MM.1S (cell line): ENCODE results near the gene PROX1.

Experiments used
- DNase-seq: peaks from one replicate; pipeline ENCODE4 v3.0.0-alpha.2; 2015
- H2AFZ ChIP-seq: fragments of 300-600 bp; sonication (generic); 2 replicates; pipeline ENCODE4 v1.6.0; 2016; ENCODE audit warnings: antibody characterized with exemption, low read length
- H3F3A ChIP-seq: fragments of 300-600 bp; sonication (generic); 2 replicates; pipeline ENCODE4 v1.6.1; 2016; ENCODE audit warnings: mild to moderate bottlenecking, antibody characterized with exemption, low read length, moderate library complexity, mixed read lengths; ENCODE audit not compliant: insufficient read depth
- H3K27ac ChIP-seq: fragments of 300-600 bp; sonication (generic); 2 replicates; pipeline ENCODE4 v1.5.1; 2016; ENCODE audit warnings: mild to moderate bottlenecking, low read length
- H3K27me3 ChIP-seq: fragments of 300-600 bp; sonication (generic); replicated peaks from 2 replicates; pipeline ENCODE4 v1.6.0; 2016; ENCODE audit warnings: low read length; ENCODE audit not compliant: insufficient read depth
- H3K36me3 ChIP-seq: fragments of 300-600 bp; sonication (generic); replicated peaks from 2 replicates; pipeline ENCODE4 v1.6.1; 2016; ENCODE audit warnings: mild to moderate bottlenecking, low read length, mixed read lengths; ENCODE audit not compliant: insufficient read depth
- H3K4me1 ChIP-seq: fragments of 300-600 bp; sonication (generic); 2 replicates; pipeline ENCODE4 v1.6.1; 2016; ENCODE audit warnings: low read length, mixed read lengths
- H3K4me2 ChIP-seq: fragments of 300-600 bp; sonication (generic); 2 replicates; pipeline ENCODE4 v1.6.0; 2016; ENCODE audit warnings: low read depth, low read length
- H3K4me3 ChIP-seq: fragments of 300-600 bp; sonication (generic); 2 replicates; pipeline ENCODE4 v1.5.1; 2016; ENCODE audit warnings: low read length, mixed read lengths
- H3K79me2 ChIP-seq: fragments of 300-600 bp; sonication (generic); 2 replicates; pipeline ENCODE4 v1.6.1; 2016; ENCODE audit warnings: mixed run types, low read length, mixed read lengths
- H3K9ac ChIP-seq: fragments of 300-600 bp; sonication (generic); 2 replicates; pipeline ENCODE4 v1.6.1; 2016; ENCODE audit warnings: low read length, mixed read lengths
- H3K9me2 ChIP-seq: fragments of 300-600 bp; sonication (generic); replicated peaks from 2 replicates; pipeline ENCODE4 v1.6.1; 2016; ENCODE audit warnings: mild to moderate bottlenecking, low read length, mixed read lengths; ENCODE audit not compliant: insufficient read depth
- H3K9me3 ChIP-seq: fragments of 300-600 bp; sonication (generic); replicated peaks from 2 replicates; pipeline ENCODE4 v1.6.1; 2016; ENCODE audit warnings: mild to moderate bottlenecking, low read length, mixed read lengths; ENCODE audit not compliant: insufficient read depth
- H4K20me1 ChIP-seq: fragments of 300-600 bp; sonication (generic); 2 replicates; pipeline ENCODE4 v1.6.1; 2016; ENCODE audit warnings: mild to moderate bottlenecking, low read length, moderate library complexity, mixed read lengths; ENCODE audit not compliant: insufficient read depth
- EZH2 ChIP-seq: fragments of 300-600 bp; sonication (generic); optimal IDR thresholded peaks from 2 replicates; pipeline ENCODE3; 2017; ENCODE audit warnings: low read depth, mild to moderate bottlenecking, antibody characterized with exemption, low read length, mixed read lengths
- EZH2phosphoT487 ChIP-seq: fragments of 300-600 bp; sonication (generic); IDR thresholded peaks from 2 replicates; pipeline ENCODE4 v1.6.1; 2018; ENCODE audit warnings: antibody characterized with exemption, low read length
- TF ChIP-seq, protein P1 (sequence below): fragments of 300-600 bp; sonication (generic); IDR thresholded peaks from 2 replicates; pipeline ENCODE4 v1.5.1; 2016; ENCODE audit warnings: antibody characterized with exemption, low read length, mixed read lengths

The PROX1 gene

DNA sequence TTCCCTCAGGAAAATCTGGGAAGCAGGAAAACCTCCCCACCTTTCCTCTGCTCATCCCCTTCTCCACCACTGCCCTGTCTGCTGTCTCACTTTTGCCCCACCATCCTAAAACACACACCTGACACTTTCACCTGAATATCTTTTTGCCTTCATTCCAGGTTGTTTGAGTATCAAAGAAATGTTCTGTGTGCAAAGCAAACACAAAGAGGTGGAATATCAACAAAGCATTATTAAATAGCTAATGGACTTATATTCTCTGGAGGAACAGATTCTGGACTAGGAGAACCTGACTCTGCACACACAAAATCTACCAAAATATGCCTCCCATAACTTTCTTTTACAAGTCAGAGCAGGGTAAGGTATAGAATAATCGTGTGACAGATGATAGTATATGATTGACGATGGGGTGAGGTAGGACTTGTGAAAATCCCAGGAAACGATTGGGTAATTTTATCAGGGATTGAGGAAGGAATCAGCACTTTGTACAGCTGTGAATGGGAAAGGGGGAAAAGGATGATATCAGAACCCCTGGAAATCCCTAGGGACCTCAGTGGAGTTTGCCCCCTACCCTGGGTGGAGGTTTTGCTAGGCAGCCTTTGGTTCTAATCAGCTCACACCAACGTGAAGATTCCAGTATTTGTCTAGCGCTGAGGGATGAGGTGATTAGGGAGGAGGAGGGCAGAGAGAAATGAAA is 87.7 kb downstream of the PROX1 start:
- H2AFZ ChIP-seq = no peak overlapping the region
- H3K4me3 ChIP-seq = no peak overlapping the region
- H3K4me2 ChIP-seq = no peak overlapping the region

DNA sequence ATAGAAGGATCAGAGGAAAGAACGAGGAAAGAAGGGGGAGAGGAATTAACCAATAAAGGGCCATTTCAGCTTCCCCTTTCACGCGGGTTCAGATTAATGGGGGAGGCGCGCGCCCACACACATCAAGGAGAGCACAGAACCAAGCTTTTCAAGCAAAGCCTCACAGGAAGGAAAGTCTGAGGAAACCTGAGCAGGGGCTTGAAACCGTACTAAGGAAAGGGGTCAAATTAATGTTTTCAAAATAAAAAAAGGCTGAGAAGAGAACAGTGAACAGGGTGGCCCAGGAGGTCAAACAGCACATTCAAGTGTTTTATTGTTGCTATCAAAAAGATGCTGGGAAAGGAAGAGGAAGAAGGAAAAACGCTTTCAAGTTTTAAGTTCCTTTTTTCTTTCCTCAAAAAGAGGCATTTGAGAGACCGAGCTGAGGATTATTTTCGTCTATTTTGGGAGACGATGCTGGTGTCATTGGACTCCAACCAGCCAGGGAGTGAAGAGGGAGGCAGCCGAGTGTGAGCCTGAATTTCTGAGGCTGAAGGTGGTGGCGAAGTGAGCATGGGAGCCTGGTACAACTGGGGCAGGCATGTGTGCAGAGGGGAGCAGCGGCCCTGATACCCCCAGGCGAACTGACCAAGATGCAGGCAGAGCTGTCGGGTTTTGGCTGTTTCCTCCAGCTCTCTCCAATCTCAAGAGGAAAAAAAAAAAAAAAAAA is 88.4 kb downstream of the PROX1 start:
- H2AFZ ChIP-seq = no peak overlapping the region
- H3K4me1 ChIP-seq = no peaks in the 10 kb centered on the region
- H3K27me3 ChIP-seq = no peaks in the 10 kb centered on the region
- no peak overlapping the region for H3K4me2 ChIP-seq
- no peaks in the 10 kb centered on the region for H3K36me3 ChIP-seq
- no peaks in the 10 kb centered on the region for H3K79me2 ChIP-seq
- H3K9me2 ChIP-seq = no peaks in the 10 kb centered on the region
- DNase-seq = no peak
- no peaks in the 10 kb centered on the region for H3K9me3 ChIP-seq
- no peak overlapping the region for H3K4me3 ChIP-seq
- H3K9ac ChIP-seq = no peak overlapping the region
- H3K27ac ChIP-seq = no peak overlapping the region
- no peaks in the 10 kb centered on the region for H3F3A ChIP-seq
- no peaks in the 10 kb centered on the region for H4K20me1 ChIP-seq
- no peak for TF ChIP-seq EZH2phosphoT487
- TF ChIP-seq, protein P1, sequence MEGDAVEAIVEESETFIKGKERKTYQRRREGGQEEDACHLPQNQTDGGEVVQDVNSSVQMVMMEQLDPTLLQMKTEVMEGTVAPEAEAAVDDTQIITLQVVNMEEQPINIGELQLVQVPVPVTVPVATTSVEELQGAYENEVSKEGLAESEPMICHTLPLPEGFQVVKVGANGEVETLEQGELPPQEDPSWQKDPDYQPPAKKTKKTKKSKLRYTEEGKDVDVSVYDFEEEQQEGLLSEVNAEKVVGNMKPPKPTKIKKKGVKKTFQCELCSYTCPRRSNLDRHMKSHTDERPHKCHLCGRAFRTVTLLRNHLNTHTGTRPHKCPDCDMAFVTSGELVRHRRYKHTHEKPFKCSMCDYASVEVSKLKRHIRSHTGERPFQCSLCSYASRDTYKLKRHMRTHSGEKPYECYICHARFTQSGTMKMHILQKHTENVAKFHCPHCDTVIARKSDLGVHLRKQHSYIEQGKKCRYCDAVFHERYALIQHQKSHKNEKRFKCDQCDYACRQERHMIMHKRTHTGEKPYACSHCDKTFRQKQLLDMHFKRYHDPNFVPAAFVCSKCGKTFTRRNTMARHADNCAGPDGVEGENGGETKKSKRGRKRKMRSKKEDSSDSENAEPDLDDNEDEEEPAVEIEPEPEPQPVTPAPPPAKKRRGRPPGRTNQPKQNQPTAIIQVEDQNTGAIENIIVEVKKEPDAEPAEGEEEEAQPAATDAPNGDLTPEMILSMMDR = no peak
- no peak for TF ChIP-seq EZH2

More for the DNA sequence above, 87.7 kb downstream of the PROX1 start:
- no peaks in the 10 kb centered on the region for H3K79me2 ChIP-seq
- H3K9ac ChIP-seq = no peak overlapping the region
- no peaks in the 10 kb centered on the region for H4K20me1 ChIP-seq
- no peaks in the 10 kb centered on the region for H3K9me3 ChIP-seq
- no peaks in the 10 kb centered on the region for H3K9me2 ChIP-seq
- DNase-seq = no peak
- H3K4me1 ChIP-seq = no peaks in the 10 kb centered on the region
- H3F3A ChIP-seq = no peaks in the 10 kb centered on the region
- H3K27me3 ChIP-seq = no peaks in the 10 kb centered on the region
- TF ChIP-seq EZH2 (no peak), EZH2phosphoT487 (no peak)
- TF ChIP-seq, protein P1 = no peak
- H3K27ac ChIP-seq = no peak overlapping the region
- no peaks in the 10 kb centered on the region for H3K36me3 ChIP-seq

DNA sequence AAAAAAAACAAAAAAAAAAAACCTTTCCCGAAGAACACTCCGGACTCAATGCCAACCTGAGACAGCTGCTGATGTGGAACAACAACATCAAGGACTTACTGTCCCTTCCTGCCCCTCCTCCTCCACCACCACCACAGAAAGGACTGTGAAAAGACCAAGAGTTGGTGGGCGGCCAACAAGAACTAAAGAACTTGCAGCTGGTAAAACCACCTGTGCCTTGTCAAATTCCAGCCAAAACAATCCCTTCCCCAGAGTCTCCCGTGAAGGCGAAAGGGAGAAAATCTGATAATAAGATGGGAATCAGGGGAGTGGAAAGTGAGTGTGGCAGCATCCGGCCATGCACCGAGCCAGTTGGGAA is 88.9 kb downstream of the PROX1 start:
- DNase-seq = no peak
- no peaks in the 10 kb centered on the region for H3K79me2 ChIP-seq
- H3K4me2 ChIP-seq = no peak overlapping the region
- no peaks in the 10 kb centered on the region for H4K20me1 ChIP-seq
- H3K27ac ChIP-seq = no peak overlapping the region
- no peaks in the 10 kb centered on the region for H3K4me1 ChIP-seq
- TF ChIP-seq, protein P1 = no peak
- TF ChIP-seq EZH2 (no peak), EZH2phosphoT487 (no peak)
- H3K4me3 ChIP-seq = no peak overlapping the region
- no peaks in the 10 kb centered on the region for H3K9me2 ChIP-seq
- no peaks in the 10 kb centered on the region for H3F3A ChIP-seq
- H3K9ac ChIP-seq = no peak overlapping the region
- no peaks in the 10 kb centered on the region for H3K36me3 ChIP-seq
- H2AFZ ChIP-seq = no peak overlapping the region
- H3K9me3 ChIP-seq = no peaks in the 10 kb centered on the region
- no peaks in the 10 kb centered on the region for H3K27me3 ChIP-seq
